WTC11 (cell line): ENCODE data around the gene RAD18. TPM values are rescaled to one million over a fixed set of nuclear protein-coding genes. Genes with fewer than 3 reads are reported as not detected.
A peak's percentile ranks its signal among the peaks of the same experiment; 100 is the strongest.

Experiments
- ATAC-seq: fragments of 200-7000 bp; cut with Tn5 transposase; 2 replicates; pipeline ENCODE4 v1.10.0; 2021; ENCODE audit warnings: mild to moderate bottlenecking, moderate library complexity
- CTCF ChIA-PET: fragments of 300-600 bp; sonication (Branson Sonifier 250); formaldehyde crosslinking; loops from one replicate; lab custom pipeline; 2021; ENCODE audit warnings: antibody characterized with exemption; lab: Charles Lee
- POLR2A ChIA-PET: fragments of 350-600 bp; sonication (Branson Sonifier 250); formaldehyde crosslinking; loops from one replicate; lab custom pipeline; 2021; ENCODE audit warnings: antibody characterized with exemption; lab: Charles Lee
- DNase-seq: peaks from one replicate; pipeline ENCODE4 v3.0.0; 2021; ENCODE audit warnings: low spot score
- H3K27ac Mint-ChIP-seq: 2 replicates; pipeline ENCODE4 v1.8.0; 2021; ENCODE audit warnings: mixed read lengths
- H3K27me3 Mint-ChIP-seq: 2 replicates; pipeline ENCODE4 v1.8.0; 2021; ENCODE audit warnings: low read depth, mild to moderate bottlenecking, moderate library complexity, mixed read lengths
- H3K36me3 Mint-ChIP-seq: 2 replicates; pipeline ENCODE4 v1.8.0; 2021; ENCODE audit warnings: mixed read lengths
- H3K4me1 Mint-ChIP-seq: 2 replicates; pipeline ENCODE4 v1.8.0; 2022; ENCODE audit warnings: mixed read lengths
- H3K4me3 Mint-ChIP-seq: 2 replicates; pipeline ENCODE4 v1.8.0; 2021; ENCODE audit warnings: mild to moderate bottlenecking, moderate library complexity, mixed read lengths
- H3K9me3 Mint-ChIP-seq: 2 replicates; pipeline ENCODE4 v1.8.0; 2021; ENCODE audit warnings: mixed read lengths
- ATF2 ChIP-seq: sonication (generic); formaldehyde crosslinking; IDR thresholded peaks from 2 replicates; pipeline ENCODE4 v1.8.1; 2022; ENCODE audit warnings: low read depth, missing genetic modification reagents, borderline replicate concordance
- CTCF ChIP-seq: fragments of 200-600 bp; IDR thresholded peaks from 2 replicates; pipeline ENCODE4 v1.8.0; 2022; ENCODE audit warnings: antibody characterized with exemption
- E2F1 ChIP-seq: sonication (generic); formaldehyde crosslinking; IDR thresholded peaks from 2 replicates; pipeline ENCODE4 v1.8.0; 2022; ENCODE audit warnings: mild to moderate bottlenecking, missing genetic modification reagents
- GRHL2 ChIP-seq: fragments of 250-450 bp; sonication (Bioruptor Pico); IDR thresholded peaks from 2 replicates; pipeline ENCODE4 v1.8.0; 2022; ENCODE audit warnings: mild to moderate bottlenecking, moderate library complexity; ENCODE audit not compliant: insufficient replicate concordance, severe bottlenecking
- HMGA2 ChIP-seq: fragments of 250-450 bp; sonication (Bioruptor Pico); IDR thresholded peaks from 2 replicates; pipeline ENCODE4 v1.4.0; 2021; ENCODE audit warnings: mild to moderate bottlenecking, moderate library complexity
- HMGXB4 ChIP-seq: sonication (generic); formaldehyde crosslinking; IDR thresholded peaks from 2 replicates; pipeline ENCODE4 v1.8.1; 2023; ENCODE audit warnings: mild to moderate bottlenecking, moderate library complexity, missing genetic modification reagents
- IRF1 ChIP-seq: sonication (generic); formaldehyde crosslinking; IDR thresholded peaks from 2 replicates; pipeline ENCODE4 v1.8.0; 2023; ENCODE audit warnings: missing genetic modification reagents
- IRF2 ChIP-seq: sonication (generic); formaldehyde crosslinking; IDR thresholded peaks from 2 replicates; pipeline ENCODE4 v1.8.0; 2022; ENCODE audit warnings: low read depth, missing genetic modification reagents, borderline replicate concordance
- JAZF1 ChIP-seq: fragments of 250-450 bp; sonication (Bioruptor Pico); IDR thresholded peaks from 2 replicates; pipeline ENCODE4 v1.9.0; 2021; ENCODE audit warnings: moderate library complexity, mild to moderate bottlenecking, inconsistent platforms
- MLX ChIP-seq: sonication (generic); formaldehyde crosslinking; IDR thresholded peaks from 2 replicates; pipeline ENCODE4 v1.8.1; 2023; ENCODE audit warnings: mild to moderate bottlenecking, missing genetic modification reagents, moderate library complexity
- MXD4 ChIP-seq: fragments of 250-450 bp; sonication (Bioruptor Pico); IDR thresholded peaks from 2 replicates; pipeline ENCODE4 v1.8.0; 2021; ENCODE audit warnings: mild to moderate bottlenecking, moderate library complexity, borderline replicate concordance
- RELA ChIP-seq: sonication (generic); formaldehyde crosslinking; IDR thresholded peaks from 2 replicates; pipeline ENCODE4 v1.8.1; 2022; ENCODE audit warnings: missing genetic modification reagents, mild to moderate bottlenecking, borderline replicate concordance
- RORB ChIP-seq: fragments of 250-450 bp; sonication (Bioruptor Pico); IDR thresholded peaks from 2 replicates; pipeline ENCODE4 v1.9.0; 2021; ENCODE audit warnings: mild to moderate bottlenecking
- SMAD3 ChIP-seq: sonication (generic); formaldehyde crosslinking; IDR thresholded peaks from 2 replicates; pipeline ENCODE4 v1.8.0; 2022; ENCODE audit warnings: missing genetic modification reagents, mild to moderate bottlenecking, borderline replicate concordance
- TEAD4 ChIP-seq: sonication (generic); formaldehyde crosslinking; IDR thresholded peaks from 2 replicates; pipeline ENCODE4 v1.8.0; 2022; ENCODE audit warnings: mild to moderate bottlenecking, missing genetic modification reagents
- ZNF219 ChIP-seq: sonication (generic); formaldehyde crosslinking; IDR thresholded peaks from 2 replicates; pipeline ENCODE4 v1.8.0; 2023; ENCODE audit warnings: missing genetic modification reagents, mild to moderate bottlenecking, borderline replicate concordance
- ZNF263 ChIP-seq: sonication (generic); formaldehyde crosslinking; IDR thresholded peaks from 2 replicates; pipeline ENCODE4 v1.8.1; 2022; ENCODE audit warnings: low read depth, mild to moderate bottlenecking, moderate library complexity, missing genetic modification reagents
- ZNF281 ChIP-seq: sonication (generic); formaldehyde crosslinking; IDR thresholded peaks from 2 replicates; pipeline ENCODE4 v1.8.0; 2023; ENCODE audit warnings: mild to moderate bottlenecking, missing genetic modification reagents
- ZNF396 ChIP-seq: fragments of 250-450 bp; sonication (Bioruptor Pico); IDR thresholded peaks from 2 replicates; pipeline ENCODE4 v1.8.0; 2021; ENCODE audit warnings: mild to moderate bottlenecking, moderate library complexity, borderline replicate concordance
- total RNA-seq: library from RNA; stranded (reverse); gene quantifications from 3 replicates; pipeline ENCODE4 v1.2.3, GENCODE V29; 2021

Gene RAD18
- total RNA-seq, 1 experiment from 2014 or later: 24.4 TPM

- H3K36me3 Mint-ChIP-seq: 0 out of 2 replicates have a peak, but pooled peaks cover 7% of the 10 kb centered on the region
- peaks cover 9% of the 10 kb centered on the region for H3K4me1 Mint-ChIP-seq
- ChIA-PET POLR2A (no interaction called here), CTCF (interaction anchor here (2.1 to 2.4 kb wide), 2 partner anchors 22 to 23 kb away, joined by 11 to 16 read pairs; no protein-coding TSS in a partner anchor)
- TF ChIP-seq RELA (CRISPR knock-in tag) (no peak), HMGXB4 (no peak)
- no peak overlapping the region for H3K4me3 Mint-ChIP-seq
- H3K27ac Mint-ChIP-seq: peak overlapping the region; percentile 47; the same call in 1 of the 2 replicates
- DNase-seq (no peak), ATAC-seq (no peak)
- no peaks in the 10 kb centered on the region for H3K27me3 Mint-ChIP-seq
- H3K9me3 Mint-ChIP-seq: peaks cover 10% of the 10 kb centered on the region
Observed at GRCh38 chr3:9009976-9010545, 46.8 kb upstream of the RAD18 start.

- POLR2A ChIA-PET: no interaction called here
- Mint-ChIP-seq H3K4me1 (peaks cover 9% of the 10 kb centered on the region), H3K9me3 (peaks cover 10% of the 10 kb centered on the region), H3K27me3 (no peaks in the 10 kb centered on the region), H3K4me3 (no peak overlapping the region)
- CTCF ChIA-PET: interaction anchor here (0.8 to 2.4 kb wide), 5 partner anchors 12 to 308 kb away, joined by 3 to 16 read pairs (median 3); no protein-coding TSS in a partner anchor
- TF ChIP-seq HMGA2 (CRISPR knock-in tag) (no peak), IRF1 (CRISPR knock-in tag) (no peak), IRF2 (no peak), MXD4 (CRISPR knock-in tag) (no peak), TEAD4 (CRISPR knock-in tag) (no peak), ZNF396 (CRISPR knock-in tag) (no peak), E2F1 (CRISPR knock-in tag) (no peak), SMAD3 (CRISPR knock-in tag) (no peak), ZNF263 (no peak), GRHL2 (CRISPR knock-in tag) (no peak), ZNF219 (CRISPR knock-in tag) (no peak), MLX (CRISPR knock-in tag) (no peak), ZNF281 (no peak), ATF2 (CRISPR knock-in tag) (no peak), JAZF1 (CRISPR knock-in tag) (no peak), RORB (no peak), CTCF (no peak), HMGXB4 (no peak)
- TF ChIP-seq, all 79 proteins: peak for 0
- H3K36me3 Mint-ChIP-seq: 0 out of 2 replicates have a peak, but pooled peaks cover 7% of the 10 kb centered on the region
- ATAC-seq (peak; percentile 58), DNase-seq (no peak)
- no peak overlapping the region for H3K27ac Mint-ChIP-seq
Observed at GRCh38 chr3:9008550-9009255, 45.4 kb upstream of the RAD18 start.
